ENCODE measurements around the gene FAM168A.

GRCh38 chr11:73524774-73525173 lies 73.1 kb downstream of the FAM168A start:
- TF ChIP-seq CTCF (IDR thresholded peaks at IDR 0.05; ENCODE audit: low read depth, low read length, poor library complexity, severe bottlenecking) (no peak), EZH2phosphoT487 (IDR thresholded peaks at IDR 0.05; ENCODE audit: borderline replicate concordance, low read length) (no peak)

Data from DOHH2 (cell line).